Measurements from ENCODE around the gene MIPOL1. TPM values are rescaled to one million over a fixed set of nuclear protein-coding genes. Genes with fewer than 3 reads are reported as not detected.
"Not testable (repeated sequence)": the region's sequence is repeated elsewhere in the genome, so short reads cannot be mapped to it uniquely, and the experiment has no call there.

MIPOL1 gene
- total and polyA plus RNA-seq, 7 donors, result 1.2 to 21.6 (median 11.7) TPM

DNA sequence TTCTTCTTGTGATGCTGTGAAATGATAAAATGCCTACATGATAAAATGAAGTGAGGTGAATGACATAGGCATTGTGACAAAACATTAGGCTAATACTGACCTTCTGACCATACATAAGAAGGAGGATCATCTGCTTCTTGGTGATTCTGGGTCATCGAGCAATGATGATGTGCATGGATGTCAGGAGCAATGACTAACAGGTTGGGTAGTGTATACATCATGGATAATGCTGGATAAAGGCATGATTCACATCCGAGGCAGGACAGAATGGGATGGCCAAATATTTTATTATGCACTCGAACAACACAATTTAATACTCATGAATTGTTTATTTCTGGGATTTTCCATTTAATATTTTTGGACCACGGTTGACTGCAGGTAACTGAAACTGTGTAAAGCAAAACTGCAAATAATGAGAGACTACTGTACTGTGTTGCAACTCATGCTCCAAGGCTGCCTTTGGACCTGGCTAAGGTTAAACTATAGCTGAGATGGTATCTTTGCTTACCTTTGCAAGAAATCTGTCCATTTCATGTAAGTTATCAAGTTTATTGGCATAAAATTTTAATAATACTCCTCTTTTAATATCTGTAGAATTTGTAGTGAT, 17.7 kb upstream of the MIPOL1 start:
- no peaks in the 10 kb centered on the region for H3K4me1 ChIP-seq
- H3K27ac ChIP-seq, result no peak overlapping the region
- H3K36me3 ChIP-seq, result no peaks in the 10 kb centered on the region
- DNase-seq, result no peak
- H3K27me3 ChIP-seq, result no peaks in the 10 kb centered on the region
- H3K4me3 ChIP-seq, result no peak overlapping the region
- intact Hi-C loops (cut with DNase I), result no loop called here
- 85 to 86% methylated on average over 4 of the region's 4 CpGs for WGBS, 2 donors
- no peak for TF ChIP-seq POLR2A (IDR thresholded peaks at IDR 0.05)
- TF ChIP-seq, protein P1, sequence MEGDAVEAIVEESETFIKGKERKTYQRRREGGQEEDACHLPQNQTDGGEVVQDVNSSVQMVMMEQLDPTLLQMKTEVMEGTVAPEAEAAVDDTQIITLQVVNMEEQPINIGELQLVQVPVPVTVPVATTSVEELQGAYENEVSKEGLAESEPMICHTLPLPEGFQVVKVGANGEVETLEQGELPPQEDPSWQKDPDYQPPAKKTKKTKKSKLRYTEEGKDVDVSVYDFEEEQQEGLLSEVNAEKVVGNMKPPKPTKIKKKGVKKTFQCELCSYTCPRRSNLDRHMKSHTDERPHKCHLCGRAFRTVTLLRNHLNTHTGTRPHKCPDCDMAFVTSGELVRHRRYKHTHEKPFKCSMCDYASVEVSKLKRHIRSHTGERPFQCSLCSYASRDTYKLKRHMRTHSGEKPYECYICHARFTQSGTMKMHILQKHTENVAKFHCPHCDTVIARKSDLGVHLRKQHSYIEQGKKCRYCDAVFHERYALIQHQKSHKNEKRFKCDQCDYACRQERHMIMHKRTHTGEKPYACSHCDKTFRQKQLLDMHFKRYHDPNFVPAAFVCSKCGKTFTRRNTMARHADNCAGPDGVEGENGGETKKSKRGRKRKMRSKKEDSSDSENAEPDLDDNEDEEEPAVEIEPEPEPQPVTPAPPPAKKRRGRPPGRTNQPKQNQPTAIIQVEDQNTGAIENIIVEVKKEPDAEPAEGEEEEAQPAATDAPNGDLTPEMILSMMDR (IDR thresholded peaks at IDR 0.05), result no peak
- no peak for TF ChIP-seq POLR2AphosphoS5 (IDR thresholded peaks at IDR 0.05)
- no peak for TF ChIP-seq EP300 (IDR thresholded peaks at IDR 0.05)
- H3K9me3 ChIP-seq, result no peaks in the 10 kb centered on the region

DNA sequence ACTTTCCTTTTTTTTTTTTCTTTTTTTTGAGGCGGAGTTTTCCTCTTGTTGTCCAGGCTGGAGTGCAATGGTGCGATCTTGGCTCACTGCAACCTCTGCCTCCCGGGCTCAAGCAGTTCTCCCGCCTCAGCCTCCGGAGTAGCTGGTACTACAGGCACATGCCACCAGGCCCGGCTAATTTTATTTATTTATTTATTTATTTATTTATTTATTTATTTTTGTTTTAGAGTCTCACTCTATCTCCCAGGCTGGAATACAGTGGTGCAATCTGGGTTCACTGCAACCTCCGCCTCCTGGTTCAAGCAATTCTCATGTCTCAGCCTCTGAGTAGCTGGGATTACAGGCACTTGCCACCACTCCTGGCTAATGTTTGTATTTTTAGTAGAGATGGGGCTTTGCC, 16.9 kb upstream of the MIPOL1 start:
- WGBS, 2 donors, result 95 to 96% methylated on average over 7 of the region's 7 CpGs
- H3K9me3 ChIP-seq; H3K4me1 ChIP-seq; H3K4me3 ChIP-seq; H3K27ac ChIP-seq; intact Hi-C loops (cut with DNase I); H3K36me3 ChIP-seq; H3K27me3 ChIP-seq; DNase-seq: not testable (repeated sequence)

DNA sequence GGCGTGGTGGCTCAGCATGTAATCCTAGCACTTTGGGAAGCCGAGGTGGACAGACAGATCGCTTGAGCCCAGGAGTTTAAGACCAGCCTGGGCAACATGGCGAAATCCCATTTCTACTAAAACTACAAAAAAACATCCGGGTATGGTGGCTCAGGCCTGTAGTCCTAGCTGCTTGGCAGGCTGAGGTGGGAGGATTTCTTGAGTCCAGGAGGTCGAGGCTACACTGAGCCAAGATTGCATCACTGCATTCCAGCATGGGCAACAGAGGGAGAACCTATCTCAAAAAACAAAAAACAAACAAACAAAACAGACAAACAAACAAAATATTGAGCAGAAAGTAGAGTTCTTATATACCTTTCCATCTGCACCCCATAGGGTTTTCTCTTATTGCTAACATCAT, 16.3 kb upstream of the MIPOL1 start:
- no peaks in the 10 kb centered on the region for H3K4me1 ChIP-seq
- no peaks in the 10 kb centered on the region for H3K27me3 ChIP-seq
- DNase-seq, result no peak
- no peak overlapping the region for H3K27ac ChIP-seq
- H3K9me3 ChIP-seq, result no peaks in the 10 kb centered on the region
- TF ChIP-seq POLR2A (IDR thresholded peaks at IDR 0.05) (no peak), POLR2AphosphoS5 (IDR thresholded peaks at IDR 0.05) (no peak), EP300 (IDR thresholded peaks at IDR 0.05) (no peak)
- TF ChIP-seq, protein P1 (IDR thresholded peaks at IDR 0.05), result no peak
- WGBS, 2 donors, result 87 to 88% methylated on average over 6 of the region's 6 CpGs
- H3K36me3 ChIP-seq, result no peaks in the 10 kb centered on the region
- no peak overlapping the region for H3K4me3 ChIP-seq
- intact Hi-C loops (cut with DNase I), result no loop called here

DNA sequence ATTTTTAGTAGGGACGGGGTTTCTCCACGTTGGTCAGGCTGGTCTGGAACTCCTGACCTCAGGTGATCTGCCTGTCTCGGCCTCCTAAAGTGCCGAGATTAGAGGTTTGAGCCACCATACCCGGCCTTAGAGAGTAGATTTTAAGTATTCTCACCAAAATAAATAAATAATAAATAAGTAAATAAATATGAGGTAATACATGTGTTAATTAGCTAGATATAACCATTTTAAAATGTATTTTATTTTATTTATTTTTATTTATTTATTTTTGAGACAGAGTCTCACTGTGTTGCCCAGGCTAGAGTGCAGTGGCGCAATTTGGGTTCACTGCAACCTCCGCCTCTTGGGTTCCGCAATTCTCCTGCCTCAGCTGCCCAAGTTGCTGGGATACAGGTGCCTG, 13.2 kb upstream of the MIPOL1 start:
- H3K4me1 ChIP-seq; H3K4me3 ChIP-seq; intact Hi-C loops (cut with DNase I); H3K9me3 ChIP-seq; H3K27ac ChIP-seq; H3K27me3 ChIP-seq; DNase-seq; H3K36me3 ChIP-seq: not testable (repeated sequence)
- 88 to 95% methylated on average over 8 of the region's 8 CpGs for WGBS, 2 donors

DNA sequence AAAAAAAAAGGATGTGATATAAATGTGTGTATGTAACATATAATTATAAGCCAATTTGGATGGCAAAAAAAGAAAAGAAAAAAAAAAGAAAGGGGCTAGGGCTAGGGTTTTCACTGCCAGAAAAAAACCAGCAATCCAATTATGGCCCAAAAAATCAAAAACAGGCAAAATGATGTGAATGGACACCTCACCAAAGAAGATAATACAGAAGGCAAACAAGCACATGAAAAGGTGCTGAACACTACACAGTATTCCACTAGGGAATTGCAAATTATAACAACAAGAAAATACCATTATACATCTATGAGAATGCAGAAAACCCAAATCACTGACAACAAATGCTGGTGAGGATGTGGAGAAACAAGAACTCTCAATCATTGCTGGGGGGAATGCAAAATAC, 12.1 kb upstream of the MIPOL1 start:
- intact Hi-C loops (cut with DNase I), result no loop called here

DNA sequence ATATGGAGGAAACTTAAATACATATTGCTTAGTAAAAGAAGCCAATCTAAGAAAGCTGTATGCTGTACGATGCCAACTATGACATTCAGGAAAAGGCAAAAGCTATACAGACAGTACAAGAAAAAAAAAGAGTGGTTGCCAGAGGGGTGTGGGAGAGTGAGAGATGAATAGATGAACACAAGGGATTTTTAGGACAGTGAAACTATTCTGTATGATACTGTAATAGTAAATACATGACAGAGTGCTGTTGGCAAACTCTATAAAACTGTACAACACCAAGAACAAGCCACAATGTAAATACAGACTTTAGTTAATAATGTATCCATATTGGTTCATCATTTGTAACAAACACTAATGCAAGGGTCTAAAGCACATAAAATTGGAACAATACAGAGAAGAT, 10.9 kb upstream of the MIPOL1 start:
- H3K36me3 ChIP-seq, result no peaks in the 10 kb centered on the region
- no peak overlapping the region for H3K27ac ChIP-seq
- no peak for DNase-seq
- TF ChIP-seq POLR2A (IDR thresholded peaks at IDR 0.05) (no peak), POLR2AphosphoS5 (IDR thresholded peaks at IDR 0.05) (no peak), EP300 (IDR thresholded peaks at IDR 0.05) (no peak)
- TF ChIP-seq, protein P1 (IDR thresholded peaks at IDR 0.05), result no peak
- 90 to 91% methylated on average over 1 of the region's 1 CpG for WGBS, 2 donors
- intact Hi-C loops (cut with DNase I), result no loop called here
- H3K27me3 ChIP-seq, result no peaks in the 10 kb centered on the region
- no peak overlapping the region for H3K4me3 ChIP-seq
- no peaks in the 10 kb centered on the region for H3K4me1 ChIP-seq
- no peaks in the 10 kb centered on the region for H3K9me3 ChIP-seq

More for the DNA sequence above, 12.1 kb upstream of the MIPOL1 start:
- DNase-seq, result no peak
- no peaks in the 10 kb centered on the region for H3K27me3 ChIP-seq
- no peak overlapping the region for H3K27ac ChIP-seq
- H3K9me3 ChIP-seq, result no peaks in the 10 kb centered on the region
- TF ChIP-seq, protein P1 (IDR thresholded peaks at IDR 0.05), result no peak
- TF ChIP-seq POLR2A (IDR thresholded peaks at IDR 0.05) (no peak), EP300 (IDR thresholded peaks at IDR 0.05) (no peak), POLR2AphosphoS5 (IDR thresholded peaks at IDR 0.05) (no peak)
- no peaks in the 10 kb centered on the region for H3K4me1 ChIP-seq
- H3K36me3 ChIP-seq, result no peaks in the 10 kb centered on the region
- H3K4me3 ChIP-seq, result no peak overlapping the region
